GM19035 (cell line): ENCODE results near the gene IRF2BP1.

Experiments
- ATAC-seq: cut with Tn5 transposase; IDR thresholded peaks from one replicate; pipeline ENCODE4 v1.9.1; 2021; ENCODE audit not compliant: unreplicated experiment

IRF2BP1 gene

DNA sequence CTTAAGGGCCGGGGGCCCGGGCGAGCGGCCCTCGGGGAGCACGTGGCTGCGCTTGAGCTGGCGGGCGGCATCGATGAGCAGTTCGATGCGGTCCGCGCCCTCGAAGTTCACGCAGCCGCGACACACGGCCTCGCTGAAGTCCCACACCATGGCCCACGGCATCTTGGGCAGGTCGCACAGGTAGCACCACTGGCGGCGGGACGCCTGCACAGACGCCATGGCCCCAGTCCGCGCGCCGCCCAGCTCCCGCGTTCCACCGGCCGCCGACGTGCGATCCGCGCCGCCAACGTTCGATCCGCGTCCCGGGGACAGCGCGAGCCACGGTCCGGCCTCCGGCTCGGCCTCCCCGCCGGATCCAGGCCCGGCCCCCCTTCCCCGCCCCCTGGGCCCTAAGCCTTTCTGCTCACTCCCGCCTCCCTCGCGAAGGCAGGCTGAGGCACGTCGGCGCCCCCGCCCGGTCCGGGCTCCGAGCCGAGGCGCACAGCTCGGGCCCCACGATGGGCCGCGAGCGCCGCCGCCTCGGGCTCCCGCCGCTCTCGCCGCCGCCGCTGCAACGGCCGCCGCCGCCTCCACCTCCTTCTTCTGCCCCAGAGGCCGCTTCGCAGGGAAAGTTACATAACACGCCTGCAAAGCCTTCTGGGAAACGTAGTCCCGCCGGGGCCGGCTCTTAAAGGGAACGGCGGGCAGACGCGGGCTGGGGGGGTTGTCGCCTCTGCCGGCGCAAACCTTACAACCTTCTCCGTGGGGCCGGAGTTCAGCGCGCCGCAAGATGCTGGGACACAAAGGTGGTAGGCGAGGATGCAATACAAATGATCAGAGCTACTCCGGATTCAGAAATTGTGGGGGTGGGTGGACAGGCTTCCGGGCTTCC, at the start of gene IRF2BP1:
Gene IRF2BP1, minus strand, starts transcription at position 586 of the 871 bp plus-strand sequence. Its CDS starts 367 bp downstream, at position 219.
- peak; percentile 51 for ATAC-seq

GRCh38 chr19:45935267-45935666, 49.3 kb upstream of the IRF2BP1 start:
- ATAC-seq, result no peak

DNA sequence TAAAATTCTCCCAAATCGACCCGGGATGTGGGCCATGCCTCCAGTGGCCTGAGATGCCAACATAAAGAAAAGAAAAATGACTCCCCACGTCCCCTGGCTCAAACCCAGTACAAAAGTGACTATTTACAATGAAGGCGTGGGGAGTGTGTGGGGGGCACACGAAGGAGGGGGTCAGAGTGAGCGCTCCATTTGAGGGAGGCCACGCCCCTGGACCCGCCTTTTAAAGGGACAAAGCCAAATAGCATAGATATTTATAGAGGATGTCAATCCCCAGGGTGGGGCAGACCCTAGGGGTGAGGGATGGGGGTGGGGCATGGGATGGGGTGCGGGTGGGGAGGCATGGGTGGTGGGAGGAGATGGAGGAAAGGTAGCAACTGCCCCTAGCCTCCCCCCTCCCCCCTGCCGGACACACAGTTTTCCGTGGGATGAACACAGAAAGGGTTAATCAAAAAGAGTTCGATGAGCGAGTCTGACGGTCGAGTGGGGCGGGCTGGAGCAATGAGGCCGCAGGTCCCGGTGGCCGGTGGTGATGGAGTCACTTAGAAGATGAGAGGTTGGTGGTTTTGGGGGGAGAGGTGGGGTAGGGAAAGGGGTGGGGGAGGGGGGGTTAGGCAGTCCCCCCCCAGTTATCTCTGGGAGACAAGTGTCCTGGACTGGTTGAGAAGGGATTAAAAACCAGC, 48.8 kb upstream of the IRF2BP1 start:
- ATAC-seq, result no peak

- no peak for ATAC-seq
These were observed 47.8 kb upstream of the IRF2BP1 start for GRCh38 chr19:45933759-45934158.

- ATAC-seq, result no peak
These were observed 45.1 kb upstream of the IRF2BP1 start for GRCh38 chr19:45931055-45931454.

DNA sequence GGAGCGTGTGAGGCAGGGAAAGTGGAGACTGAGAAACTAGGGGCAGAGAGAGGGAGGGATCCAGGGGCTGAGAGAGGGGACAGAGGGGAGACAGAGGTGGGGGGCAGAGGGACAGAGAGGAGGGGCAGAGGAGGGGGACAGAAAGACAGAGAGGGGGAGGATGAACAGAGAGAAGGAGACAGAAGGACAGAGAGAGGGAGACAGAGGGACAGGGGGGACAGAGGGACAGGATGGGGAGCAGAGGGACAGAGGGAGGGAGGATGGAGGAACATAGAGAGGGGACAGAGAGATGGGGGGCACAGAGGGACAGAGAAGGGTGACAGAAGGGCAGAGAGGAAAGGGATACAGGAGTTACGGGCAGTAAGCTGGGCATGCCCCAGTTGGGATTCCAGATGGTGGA, 43.3 kb upstream of the IRF2BP1 start:
- no peak for ATAC-seq

DNA sequence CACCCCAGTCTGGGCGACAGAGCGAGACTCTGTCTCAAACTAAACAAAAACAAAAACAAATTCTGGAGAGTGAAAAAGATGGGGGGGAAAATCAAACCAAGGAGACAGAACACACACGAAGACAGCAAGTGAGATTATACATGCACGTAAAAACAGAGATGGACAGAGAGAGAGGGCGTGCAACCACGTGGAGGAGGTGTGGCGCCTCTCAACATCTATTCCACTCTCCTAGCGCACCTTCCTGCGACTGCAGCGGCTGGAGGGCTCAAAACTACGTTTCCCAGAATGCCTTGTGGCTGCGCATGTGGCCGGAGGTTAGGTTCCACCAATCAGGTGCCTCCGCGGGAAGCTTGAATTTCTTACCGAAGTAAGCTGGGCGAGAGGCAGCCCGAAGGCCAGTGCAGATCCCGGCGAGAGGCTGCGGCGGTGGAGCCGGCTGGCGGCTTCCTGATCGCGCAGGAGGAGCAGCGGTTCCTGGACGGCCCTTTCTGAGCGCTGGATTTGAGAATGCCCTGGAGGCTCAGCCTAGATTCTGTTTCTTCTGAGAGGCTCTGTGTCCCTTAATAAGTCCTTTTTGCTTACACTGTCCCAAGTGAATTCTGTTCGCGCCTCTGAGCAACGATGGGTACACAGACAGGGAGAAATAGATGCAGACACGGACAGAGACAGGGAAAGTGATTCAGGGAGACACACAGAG, 41.8 kb upstream of the IRF2BP1 start:
- peak; percentile 79 for ATAC-seq

DNA sequence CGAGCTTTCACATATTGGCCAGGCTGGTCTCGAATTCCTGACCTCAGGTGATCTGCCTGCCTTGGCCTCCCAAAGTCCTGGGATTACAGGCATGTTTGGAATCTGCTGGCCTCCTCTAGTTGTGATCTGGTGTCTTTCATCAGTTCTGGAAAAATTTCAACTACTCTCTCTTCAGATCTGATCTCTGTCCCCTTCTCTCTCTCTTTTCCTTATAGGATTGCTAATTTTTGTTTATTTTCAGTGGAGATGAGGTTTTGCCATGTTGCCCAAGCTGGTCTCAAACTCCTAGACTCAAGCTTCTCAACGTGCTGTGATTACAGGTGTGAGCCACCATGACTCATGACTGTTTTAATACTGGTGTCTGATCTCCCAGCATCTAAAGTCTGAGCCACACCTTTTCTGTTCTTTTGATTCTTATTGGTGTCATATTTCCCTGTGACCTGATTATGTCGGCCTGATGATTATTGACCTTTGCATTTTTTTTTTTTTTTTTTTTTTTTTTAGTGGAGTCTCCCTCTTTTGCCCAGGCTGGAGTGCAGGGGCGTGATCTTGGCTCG, 39.0 kb upstream of the IRF2BP1 start:
- no peak for ATAC-seq

DNA sequence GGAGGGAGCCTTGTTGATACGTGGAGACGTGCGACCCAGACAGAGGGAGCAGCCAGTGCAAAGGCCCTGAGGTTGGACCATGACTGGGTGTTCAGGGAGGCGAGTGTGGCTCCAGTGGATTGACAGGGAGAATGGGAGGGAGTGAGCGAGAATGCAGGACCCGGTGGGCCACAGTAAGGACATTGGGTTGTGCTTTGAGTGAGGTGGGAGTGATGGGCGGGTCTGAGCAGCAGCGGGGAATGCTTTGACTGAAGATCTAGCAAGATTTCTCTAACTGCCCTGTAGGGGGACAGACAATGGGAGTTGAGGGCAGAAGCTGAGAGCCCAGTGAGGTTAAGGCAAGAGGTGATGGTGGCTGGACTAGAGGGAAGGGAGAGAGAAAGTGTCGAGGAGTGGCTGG, 36.3 kb upstream of the IRF2BP1 start:
- no peak for ATAC-seq

- ATAC-seq, result no peak
These were observed 34.5 kb upstream of the IRF2BP1 start for GRCh38 chr19:45920458-45920857.

DNA sequence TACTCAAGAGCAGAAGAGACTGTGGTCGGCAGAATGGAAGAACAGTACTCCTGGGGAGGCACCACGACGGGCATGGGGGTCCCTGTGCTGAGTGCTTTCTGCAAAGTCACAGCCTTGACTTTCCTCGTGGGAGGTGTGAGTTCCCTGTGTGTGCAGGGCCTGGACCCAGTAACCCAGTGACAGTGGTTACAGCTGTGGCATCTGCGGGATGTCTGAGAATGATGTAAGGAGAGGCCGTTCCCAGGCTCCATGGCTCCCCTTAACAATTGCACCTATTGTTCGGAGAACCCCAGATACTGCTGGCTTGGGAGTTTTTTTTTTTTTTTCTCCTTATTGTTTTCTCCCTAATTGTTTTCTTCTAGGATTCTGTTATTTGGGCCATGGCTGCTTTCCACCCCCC, 33.7 kb upstream of the IRF2BP1 start:
- ATAC-seq, result no peak

DNA sequence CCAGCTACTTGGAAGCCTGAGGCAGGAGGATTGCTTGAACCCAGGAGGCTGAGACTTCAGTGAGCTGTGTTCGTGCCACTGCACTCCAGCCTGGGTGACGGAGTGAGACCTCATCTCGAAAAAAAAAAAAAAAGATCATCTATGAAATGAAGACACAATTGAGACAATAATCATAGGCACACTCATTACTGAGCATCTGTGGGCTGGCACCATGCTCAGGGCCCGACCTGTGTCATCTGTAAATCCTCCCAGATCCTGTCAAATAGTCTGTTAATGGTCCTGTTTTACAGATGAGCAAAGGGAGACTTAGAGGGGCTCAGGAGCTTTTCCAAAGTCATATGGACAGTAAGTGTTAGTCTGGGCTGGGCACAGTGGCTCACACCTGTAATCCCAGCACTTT, 32.8 kb upstream of the IRF2BP1 start:
- ATAC-seq, result no peak

DNA sequence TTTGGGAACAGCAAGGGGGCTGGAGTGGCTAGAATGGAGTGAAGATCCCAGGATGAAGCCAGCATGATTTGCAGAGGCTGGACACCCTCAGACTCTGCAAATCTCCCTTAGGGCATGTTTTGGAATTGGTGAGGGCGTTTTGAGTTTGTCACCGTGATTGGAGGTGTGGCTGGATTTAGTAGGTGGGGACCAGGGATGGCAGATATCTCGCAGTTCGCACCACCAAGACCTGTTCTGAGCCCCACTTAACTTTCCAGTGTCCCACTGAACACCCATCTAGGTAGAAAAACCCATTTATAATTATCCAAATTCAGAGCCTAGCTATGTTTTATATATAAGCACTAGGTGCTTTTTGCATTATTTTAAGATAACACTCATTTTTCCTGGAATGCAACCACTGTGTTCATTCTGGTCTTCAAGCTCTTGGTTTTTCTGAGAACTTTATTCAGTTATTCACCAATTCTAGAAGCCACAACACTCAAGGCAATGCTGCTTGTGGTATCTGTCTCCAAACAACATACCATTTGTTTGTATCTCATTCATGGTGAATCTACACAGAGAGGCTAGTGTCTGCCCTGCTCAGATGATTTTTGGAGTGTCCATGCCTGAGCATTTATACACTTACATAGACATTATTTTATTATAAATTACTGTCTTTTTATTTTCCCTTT, 31.6 kb upstream of the IRF2BP1 start:
- no peak for ATAC-seq

- ATAC-seq, result no peak
These were observed 28.2 kb upstream of the IRF2BP1 start, which contains the start of gene NANOS2 for GRCh38 chr19:45913874-45914830. NANOS2 (minus strand) TSS chr19:45914778; CDS start chr19:45914693, 85 bp downstream.

- no peak for ATAC-seq
These were observed 25.4 kb upstream of the IRF2BP1 start for GRCh38 chr19:45911291-45911690.

DNA sequence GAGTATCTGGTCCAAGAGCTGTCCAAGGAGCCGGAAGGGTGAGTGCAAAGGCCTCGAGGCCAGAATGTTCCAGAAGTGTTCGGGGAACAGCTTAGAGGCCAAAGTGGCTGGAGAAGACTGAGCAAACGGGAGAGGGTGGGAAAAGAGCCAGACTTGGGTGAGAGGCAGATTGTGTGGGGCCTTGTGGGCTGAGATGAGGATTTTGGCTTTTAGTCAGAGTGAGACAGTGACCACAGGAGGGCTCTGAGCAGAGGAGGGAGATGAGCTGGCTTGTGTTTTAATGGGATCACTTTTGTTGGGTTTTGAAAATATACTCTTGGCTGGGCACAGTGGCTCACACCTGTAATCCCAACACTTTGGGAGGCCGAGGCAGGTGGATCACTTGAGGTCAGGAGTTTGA, 23.0 kb upstream of the IRF2BP1 start:
- ATAC-seq, result no peak

DNA sequence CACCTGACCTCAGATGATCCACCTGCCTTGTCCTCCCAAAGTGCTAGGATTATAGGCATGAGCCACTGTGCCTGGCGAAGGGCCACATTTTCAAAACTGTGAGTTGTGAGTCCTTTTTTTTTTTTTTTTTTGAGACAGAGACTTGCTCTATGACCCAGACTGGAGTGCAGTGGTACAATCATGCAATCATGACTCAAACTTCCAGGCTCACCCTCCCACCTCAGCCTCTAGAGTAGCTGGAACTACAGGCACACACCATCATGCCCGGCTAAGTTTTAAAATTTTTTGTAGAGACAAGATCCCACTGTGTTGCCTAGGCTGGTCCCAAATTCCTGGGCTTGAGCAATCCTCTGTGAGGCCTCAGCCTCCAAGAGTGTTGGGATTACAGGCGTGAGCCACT, 20.3 kb upstream of the IRF2BP1 start:
- no peak for ATAC-seq

DNA sequence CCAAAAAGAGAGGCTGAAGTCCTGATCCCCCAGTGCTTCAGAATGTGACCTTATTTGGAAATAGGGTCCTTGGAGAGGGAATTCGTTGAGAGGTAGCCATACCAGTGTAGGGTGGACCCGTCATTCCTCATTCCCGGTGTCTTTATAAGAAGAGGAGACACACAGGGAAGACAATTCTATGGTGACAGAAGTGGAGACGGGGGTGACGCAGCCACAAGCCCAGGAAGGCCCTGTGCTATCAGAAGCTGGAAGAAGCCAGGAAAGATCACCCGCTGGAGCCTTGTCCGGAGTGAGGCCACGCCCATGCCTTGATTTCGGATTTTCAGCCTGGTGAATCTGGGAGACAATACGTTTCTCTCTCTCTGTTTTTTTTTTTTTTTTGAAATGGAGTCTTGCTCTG, 19.1 kb upstream of the IRF2BP1 start:
- no peak for ATAC-seq
